Activated T-cell treated with anti-CD3 and anti-CD28 coated beads for 4 hours (primary cell): ENCODE data around the gene OLFML2A.

Experiments used
- DNase-seq: peaks from one replicate; pipeline ENCODE4 v3.0.0-alpha.2; 2020

Gene OLFML2A

DNA sequence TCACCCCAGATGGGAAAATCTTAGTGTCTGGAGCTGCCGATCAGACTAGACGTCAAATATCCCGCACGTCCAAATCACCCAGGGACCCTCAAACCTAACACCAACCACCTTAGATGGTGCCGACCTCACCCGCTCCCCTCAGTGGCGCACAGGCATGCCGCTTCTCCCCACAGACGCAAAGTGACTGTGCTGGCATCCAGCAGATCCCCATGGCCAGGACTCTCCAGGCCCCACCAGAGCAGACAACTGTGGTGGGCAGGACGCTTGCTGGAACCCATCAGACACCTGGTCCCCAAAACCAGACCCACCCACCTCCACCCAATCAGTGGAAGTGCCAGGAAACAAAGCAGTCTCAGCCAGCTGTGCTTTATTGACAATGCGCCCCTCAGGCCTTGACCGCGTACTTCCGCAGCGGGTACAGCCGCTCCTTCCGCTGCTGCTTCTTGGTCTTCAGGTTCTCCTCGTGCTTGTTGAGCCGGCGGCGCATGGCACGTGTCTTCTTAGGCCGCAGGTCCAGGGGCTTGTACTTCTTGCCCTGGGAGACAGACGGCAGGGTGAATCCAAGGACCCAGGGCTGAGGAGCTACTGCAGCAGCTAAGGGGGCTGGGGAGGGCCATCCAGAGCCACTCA lies 80.7 kb downstream of the OLFML2A start:
- DNase-seq, result no peak

DNA sequence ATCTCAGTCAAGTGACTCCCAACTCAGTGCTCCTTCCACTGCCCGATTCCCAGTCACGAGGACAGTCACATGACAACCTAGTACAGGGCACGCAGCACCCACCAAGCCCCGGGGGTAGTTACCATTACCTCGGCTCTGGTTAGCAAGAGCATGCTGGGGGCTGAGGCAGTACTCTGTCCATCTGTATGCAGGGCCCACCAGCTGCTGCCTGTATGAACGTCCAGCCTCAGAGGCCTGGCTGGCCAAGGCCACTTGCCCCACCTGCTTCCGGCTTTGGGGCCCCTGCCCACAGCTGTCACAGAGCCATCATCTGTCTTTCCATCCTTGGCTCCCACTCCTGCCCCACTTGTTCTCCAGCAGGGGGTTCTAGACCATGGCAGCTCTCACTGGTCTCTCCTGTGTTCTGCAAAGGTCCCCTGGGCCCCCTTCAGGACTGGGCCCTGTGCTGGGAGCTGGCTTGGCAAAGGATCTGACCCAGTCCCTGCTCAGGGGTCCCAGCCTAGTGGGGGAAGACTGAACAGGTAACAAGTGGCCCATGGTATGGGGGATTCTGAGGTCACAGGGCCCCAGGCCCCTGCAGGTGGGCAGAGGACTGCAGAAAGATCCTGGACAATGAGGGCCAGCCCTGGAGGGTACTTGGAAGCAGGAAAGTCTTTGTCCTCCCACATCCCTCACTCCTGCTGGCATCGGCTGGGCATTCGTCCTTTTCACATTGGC lies 81.6 kb downstream of the OLFML2A start:
- DNase-seq, result no peak

DNA sequence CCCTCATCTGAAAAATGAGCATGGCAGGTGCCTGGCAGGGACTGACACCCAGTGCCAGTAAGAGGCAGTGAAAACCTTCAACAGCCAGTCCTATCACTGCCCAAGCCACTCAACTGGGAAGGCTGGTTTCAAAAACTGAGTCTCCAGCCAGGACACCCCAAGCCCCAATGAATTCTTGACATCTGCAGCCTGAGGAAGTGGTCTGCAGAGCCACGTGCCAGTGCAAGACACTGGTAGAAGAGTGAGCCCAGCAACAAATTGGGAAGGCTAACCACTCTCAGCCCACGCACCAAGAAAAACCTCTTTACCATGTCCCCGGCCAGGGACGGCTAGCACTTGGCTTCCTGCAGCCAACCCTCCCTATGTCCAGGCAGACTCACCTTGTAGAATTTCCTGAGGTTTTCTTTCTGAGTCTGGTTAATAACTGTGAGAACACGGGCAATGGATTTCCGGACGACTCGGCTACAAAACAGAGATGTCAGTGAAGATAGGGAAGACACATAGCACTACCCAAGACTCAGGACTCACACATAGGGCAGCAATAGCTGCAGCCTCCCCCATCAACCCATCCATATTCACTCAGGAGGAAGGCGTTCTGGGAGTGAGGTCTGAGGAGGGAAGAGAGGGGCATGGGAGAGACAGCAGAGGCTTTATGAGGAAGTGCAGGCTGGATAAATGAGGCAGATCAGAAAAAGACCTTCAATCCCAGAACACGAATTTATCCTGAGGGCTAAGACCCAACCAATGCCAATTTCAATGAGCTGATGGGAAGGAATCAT lies 83.1 kb downstream of the OLFML2A start:
- DNase-seq, result no peak

DNA sequence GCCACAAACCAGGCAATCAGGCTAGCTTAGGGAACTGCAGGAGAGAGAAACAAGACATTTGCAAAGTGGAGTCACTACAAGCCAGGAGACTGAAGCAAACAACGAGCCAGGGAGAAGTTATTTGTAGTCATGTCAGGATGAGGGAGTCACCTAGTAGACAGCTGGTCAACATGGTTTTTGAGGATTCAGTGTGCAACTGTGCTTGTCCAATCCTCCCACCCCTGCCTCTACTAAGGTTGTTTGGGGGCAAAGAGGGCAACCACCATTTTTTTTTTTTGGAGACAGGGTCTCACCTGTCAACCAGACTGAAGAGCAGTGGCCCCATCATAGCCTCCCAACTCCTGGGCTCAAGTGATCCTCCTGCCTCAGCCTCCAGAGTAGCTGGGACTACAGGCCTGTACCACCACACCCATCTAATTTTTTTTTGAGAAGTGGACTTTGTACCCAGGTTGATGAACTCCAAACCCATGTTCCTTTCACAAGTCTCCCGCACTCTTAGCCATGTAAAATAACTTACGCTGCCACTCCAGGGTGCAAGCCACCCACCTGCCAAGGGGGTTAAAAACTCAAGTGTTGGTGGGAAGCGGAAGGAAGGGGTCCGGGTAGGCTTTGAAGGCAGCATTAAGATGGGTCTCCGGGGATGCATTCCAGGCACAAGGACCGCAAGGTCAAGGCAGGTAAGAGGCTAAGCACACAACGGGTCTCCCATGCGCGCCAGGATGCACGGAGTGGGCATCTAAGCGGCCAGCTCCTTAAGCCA lies 83.8 kb downstream of the OLFML2A start:
- no peak for DNase-seq

DNA sequence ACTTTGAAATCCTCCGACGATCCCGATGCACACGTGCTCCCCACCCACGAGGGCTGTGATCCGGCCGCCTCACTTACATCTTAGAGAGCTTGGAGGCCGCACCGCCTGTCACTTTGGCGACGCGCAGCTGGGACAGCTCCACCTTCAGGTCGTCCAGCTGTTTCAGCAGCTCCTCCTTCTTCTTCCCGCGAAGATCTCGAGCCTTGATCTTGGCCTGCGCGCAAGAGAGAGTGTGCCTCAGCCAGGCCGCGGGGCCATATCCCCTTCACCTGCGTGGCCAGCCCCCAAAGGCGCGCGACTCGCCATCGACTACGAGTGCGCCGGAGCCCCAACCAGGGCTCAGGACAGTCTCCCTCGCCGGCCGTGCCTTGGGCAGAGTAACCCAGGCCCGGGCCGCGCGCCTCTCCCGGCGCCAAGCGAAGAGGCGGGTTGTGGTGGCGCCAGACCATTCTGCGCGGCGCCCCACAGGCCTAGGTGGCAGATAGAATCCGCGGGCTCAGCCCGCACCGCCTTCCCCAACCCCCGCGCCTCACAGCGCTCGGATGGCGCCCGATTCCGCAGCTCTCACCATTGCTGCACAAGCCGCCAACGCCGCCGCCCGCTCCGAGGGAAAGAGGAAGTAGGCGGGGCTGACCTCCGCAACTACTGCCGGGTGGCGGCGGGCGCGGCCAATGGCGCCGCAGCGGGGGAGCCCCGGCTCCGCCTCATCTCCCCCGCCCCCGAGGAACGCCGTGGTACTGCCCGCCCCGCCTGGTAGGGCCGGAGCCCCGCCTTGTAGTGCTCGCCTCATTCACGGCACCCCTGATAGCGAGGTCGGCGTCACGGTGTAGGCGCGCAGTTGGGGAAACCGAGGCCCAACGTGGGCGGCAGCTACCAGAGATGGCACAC lies 84.7 kb downstream of the OLFML2A start, which contains the start of the genes ARPC5L and RPL35:
Gene ARPC5L (plus strand): TSS at position 789 of the 888 bp plus-strand sequence. CDS start 7,161 bp downstream, outside the sequence.
Gene RPL35 (minus strand): TSS at position 616 of the 888 bp plus-strand sequence. CDS start 45 bp downstream, at position 571.
- DNase-seq, result peak; percentile 94

DNA sequence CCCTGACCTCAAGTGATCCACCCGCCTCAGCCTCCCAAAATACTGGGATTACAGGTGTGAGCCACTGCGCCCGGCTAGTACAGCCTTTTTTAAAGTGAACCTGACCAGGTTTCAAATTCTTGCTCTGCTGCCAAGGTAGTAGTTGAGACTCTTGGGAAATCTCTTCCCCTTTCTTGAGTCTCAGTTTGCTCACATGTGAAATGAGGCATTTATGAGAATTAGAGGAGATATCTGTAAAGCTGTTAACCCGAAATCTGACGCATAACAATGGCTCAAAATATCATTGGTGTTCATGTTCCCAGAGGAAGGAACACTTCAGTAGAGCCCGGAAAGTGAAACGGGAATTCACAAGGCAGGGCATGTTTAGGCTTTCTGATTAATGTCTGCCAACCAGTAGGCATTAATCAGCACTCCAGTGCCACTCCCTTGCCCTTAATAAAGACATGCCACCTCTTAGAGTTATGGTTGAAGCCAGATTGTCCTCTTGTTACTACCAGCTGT lies 86.5 kb downstream of the OLFML2A start:
- no peak for DNase-seq
